GM23338 (cell line): ENCODE data around the gene KRT37. TPM values are rescaled to one million over a fixed set of nuclear protein-coding genes. Genes with fewer than 3 reads are reported as not detected.

Experiments used
- ATAC-seq: fragments of 200-7000 bp; cut with Tn5 transposase; 3 replicates; pipeline ENCODE4 v1.9.1; 2020
- DNase-seq: peaks from one replicate; pipeline ENCODE4 v3.0.0-alpha.2; 2015; ENCODE audit warnings: low spot score
- H2AFZ ChIP-seq: fragments of 200-600 bp; sonication (generic); 2 replicates; pipeline ENCODE4 v1.8.0; 2016; ENCODE audit warnings: antibody characterized with exemption, mild to moderate bottlenecking, moderate library complexity
- H3F3A ChIP-seq: fragments of 200-600 bp; sonication (generic); replicated peaks from 2 replicates; pipeline ENCODE4 v1.8.0; 2017; ENCODE audit warnings: antibody characterized with exemption, mixed run types, low read depth
- H3K27ac ChIP-seq: fragments of 200-600 bp; sonication (generic); 2 replicates; pipeline ENCODE4 v1.6.1; 2016; ENCODE audit warnings: low read depth
- H3K27me3 ChIP-seq: fragments of 200-600 bp; sonication (generic); 2 replicates; pipeline ENCODE4 v1.8.0; 2016; ENCODE audit warnings: mild to moderate bottlenecking, mixed run types, moderate library complexity; ENCODE audit not compliant: insufficient read depth
- H3K36me3 ChIP-seq: fragments of 200-600 bp; sonication (generic); 2 replicates; pipeline ENCODE4 v1.8.0; 2016; ENCODE audit warnings: mild to moderate bottlenecking; ENCODE audit not compliant: insufficient read depth
- H3K4me1 ChIP-seq: fragments of 200-600 bp; sonication (generic); 2 replicates; pipeline ENCODE4 v1.8.0; 2016; ENCODE audit warnings: mild to moderate bottlenecking, moderate library complexity; ENCODE audit not compliant: insufficient read depth
- H3K4me2 ChIP-seq: fragments of 200-600 bp; sonication (generic); 2 replicates; pipeline ENCODE4 v1.7.1; 2017; ENCODE audit warnings: mixed run types
- H3K4me3 ChIP-seq: fragments of 200-600 bp; sonication (generic); 2 replicates; pipeline ENCODE4 v1.6.1; 2016; ENCODE audit warnings: mixed run types
- H3K79me2 ChIP-seq: fragments of 200-600 bp; sonication (generic); replicated peaks from 2 replicates; pipeline ENCODE4 v1.8.0; 2017; ENCODE audit warnings: mild to moderate bottlenecking; ENCODE audit not compliant: insufficient read depth
- H3K9me2 ChIP-seq: fragments of 200-600 bp; sonication (generic); 2 replicates; pipeline ENCODE4 v1.8.0; 2017; ENCODE audit not compliant: insufficient read depth
- H4K20me1 ChIP-seq: fragments of 200-600 bp; sonication (generic); replicated peaks from 2 replicates; pipeline ENCODE4 v1.8.0; 2017; ENCODE audit warnings: mild to moderate bottlenecking; ENCODE audit not compliant: insufficient read depth
- H3K27ac Mint-ChIP-seq: 2 replicates; pipeline ENCODE4 v1.8.0; 2020; ENCODE audit warnings: inconsistent platforms, mild to moderate bottlenecking, moderate library complexity, mixed read lengths
- H3K27me3 Mint-ChIP-seq: 3 replicates; pipeline ENCODE4 v1.8.0; 2022; ENCODE audit warnings: low read depth, mild to moderate bottlenecking, moderate library complexity, mixed read lengths, inconsistent platforms; ENCODE audit not compliant: insufficient read depth, poor library complexity
- H3K36me3 Mint-ChIP-seq: 3 replicates; pipeline ENCODE4 v1.8.0; 2021; ENCODE audit warnings: low read depth, mild to moderate bottlenecking, inconsistent platforms, moderate library complexity, mixed read lengths
- H3K4me1 Mint-ChIP-seq: 3 replicates; pipeline ENCODE4 v1.8.0; 2020; ENCODE audit warnings: mild to moderate bottlenecking, inconsistent platforms, mixed read lengths
- H3K4me3 Mint-ChIP-seq: 3 replicates; pipeline ENCODE4 v1.8.0; 2021; ENCODE audit warnings: moderate library complexity, mild to moderate bottlenecking, inconsistent platforms, mixed read lengths
- H3K9me3 Mint-ChIP-seq: 3 replicates; pipeline ENCODE4 v1.8.0; 2020; ENCODE audit warnings: moderate library complexity, mild to moderate bottlenecking, inconsistent platforms, mixed read lengths
- CREB1 ChIP-seq: fragments of 250-450 bp; sonication (Bioruptor Pico); IDR thresholded peaks from 2 replicates; pipeline ENCODE4 v1.5.0; 2020; ENCODE audit warnings: low read depth, mild to moderate bottlenecking, moderate library complexity
- CTCF ChIP-seq, 2 experiments: fragments of 200-600 bp in 1 of 2; sonication (generic) in 1 of 2; conservative IDR thresholded peaks; 2 replicates each; pipeline versions ENCODE4 v1.5.1 to v1.6.1; 2016 to 2017; ENCODE audit warnings: antibody characterized with exemption in 2 of 2, low read depth in 2 of 2, mild to moderate bottlenecking in 2 of 2, moderate library complexity in 1 of 2
- POLR2AphosphoS5 ChIP-seq: IDR thresholded peaks from 2 replicates; pipeline ENCODE4 v1.6.1; 2016; ENCODE audit warnings: antibody characterized with exemption, low read depth
- STAT1 ChIP-seq: IDR thresholded peaks from one replicate; pipeline ENCODE4 v1.6.1; 2016; ENCODE audit warnings: antibody characterized with exemption; ENCODE audit not compliant: unreplicated experiment
- ZNF114 ChIP-seq: fragments of 250-450 bp; sonication (Bioruptor Pico); IDR thresholded peaks from 2 replicates; pipeline ENCODE4 v1.5.0; 2020; ENCODE audit warnings: mild to moderate bottlenecking, moderate library complexity
- ZNF462 ChIP-seq: fragments of 250-450 bp; sonication (Bioruptor Pico); IDR thresholded peaks from 2 replicates; pipeline ENCODE4 v1.5.0; 2020; ENCODE audit warnings: mild to moderate bottlenecking, moderate library complexity
- polyA plus RNA-seq: library from polyadenylated mRNA; unstranded; fragments of >200 nt; fragmentation: Nextera tagmentation; extraction: Ambion mirVana; gene quantifications from 2 replicates; pipeline ENCODE4 v1.2.1, GENCODE V29; 2016
- total RNA-seq: library from RNA; depleted of rRNA; stranded (reverse); fragments of >200 nt; shearing (Covaris generic); gene quantifications from 2 replicates; pipeline ENCODE4 v1.2.3, GENCODE V29; 2014
- TF ChIP-seq, protein P1 (sequence below): IDR thresholded peaks from 2 replicates; pipeline ENCODE4 v1.6.1; 2016; ENCODE audit warnings: antibody characterized with exemption
- TF ChIP-seq, protein P2 (sequence below): IDR thresholded peaks from one replicate; pipeline ENCODE4 v1.6.1; 2018; ENCODE audit warnings: antibody characterized with exemption; ENCODE audit not compliant: unreplicated experiment

KRT37 gene
- total and polyA plus RNA-seq, 2 experiments from 2014 or later: not detected

DNA sequence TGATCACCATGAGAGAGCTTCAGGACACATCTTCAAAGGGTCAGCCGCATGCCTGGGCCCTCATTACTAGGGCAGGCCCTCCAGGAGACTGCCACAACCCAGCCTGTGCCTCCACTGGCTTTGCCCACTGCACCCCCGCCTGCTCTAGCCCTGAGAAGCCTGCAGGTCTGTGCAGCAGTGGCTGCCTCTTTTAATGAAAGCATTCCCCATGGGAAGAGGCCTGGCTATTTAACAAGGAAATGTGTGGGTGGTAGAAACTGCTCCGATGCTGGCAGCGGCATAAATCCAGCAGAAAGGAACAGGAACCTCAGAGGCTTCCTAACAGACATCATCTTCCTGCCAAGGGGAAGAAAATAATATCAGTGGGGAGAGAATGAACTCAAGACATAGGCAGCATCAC is 43.2 kb upstream of the KRT37 start:
- Histone ChIP-seq H3K4me3 (no peak overlapping the region), H3F3A (no peaks in the 10 kb centered on the region), H3K4me1 (no peaks in the 10 kb centered on the region), H3K4me2 (no peak overlapping the region), H3K27me3 (no peaks in the 10 kb centered on the region), H2AFZ (no peak overlapping the region), H3K36me3 (no peaks in the 10 kb centered on the region), H3K27ac (no peak overlapping the region), H3K79me2 (no peaks in the 10 kb centered on the region), H3K9me2 (0 out of 2 replicates have a peak, but pooled peaks cover 7% of the 10 kb centered on the region), H4K20me1 (no peaks in the 10 kb centered on the region)
- ATAC-seq: no peak
- TF ChIP-seq STAT1: no peak
- TF ChIP-seq, protein P1, sequence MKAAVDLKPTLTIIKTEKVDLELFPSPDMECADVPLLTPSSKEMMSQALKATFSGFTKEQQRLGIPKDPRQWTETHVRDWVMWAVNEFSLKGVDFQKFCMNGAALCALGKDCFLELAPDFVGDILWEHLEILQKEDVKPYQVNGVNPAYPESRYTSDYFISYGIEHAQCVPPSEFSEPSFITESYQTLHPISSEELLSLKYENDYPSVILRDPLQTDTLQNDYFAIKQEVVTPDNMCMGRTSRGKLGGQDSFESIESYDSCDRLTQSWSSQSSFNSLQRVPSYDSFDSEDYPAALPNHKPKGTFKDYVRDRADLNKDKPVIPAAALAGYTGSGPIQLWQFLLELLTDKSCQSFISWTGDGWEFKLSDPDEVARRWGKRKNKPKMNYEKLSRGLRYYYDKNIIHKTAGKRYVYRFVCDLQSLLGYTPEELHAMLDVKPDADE: no peak
- Mint-ChIP-seq H3K36me3 (no peaks in the 10 kb centered on the region), H3K4me3 (no peak overlapping the region), H3K27me3 (peaks cover 4% of the 10 kb centered on the region), H3K4me1 (no peaks in the 10 kb centered on the region), H3K27ac (no peak overlapping the region), H3K9me3 (peaks cover 12% of the 10 kb centered on the region; the same call in 2 of the 3 replicates)
- no peak for DNase-seq

- no peaks in the 10 kb centered on the region for H3K4me1 Mint-ChIP-seq
- DNase-seq (no peak), ATAC-seq (no peak)
- Histone ChIP-seq H3K36me3 (no peaks in the 10 kb centered on the region), H3K79me2 (no peaks in the 10 kb centered on the region), H3K9me2 (0 out of 2 replicates have a peak, but pooled peaks cover 7% of the 10 kb centered on the region), H3K4me2 (no peak within 1 kb of the TSS), H3F3A (no peaks in the 10 kb centered on the region), H2AFZ (no peak within 1 kb of the TSS), H3K4me3 (no peak within 1 kb of the TSS), H3K4me1 (no peaks in the 10 kb centered on the region), H3K27ac (no peak within 1 kb of the TSS), H4K20me1 (no peaks in the 10 kb centered on the region), H3K27me3 (no peaks in the 10 kb centered on the region)
- peaks cover 5% of the 10 kb centered on the region for H3K27me3 Mint-ChIP-seq
- H3K36me3 Mint-ChIP-seq: no peaks in the 10 kb centered on the region
- TF ChIP-seq, protein P2, sequence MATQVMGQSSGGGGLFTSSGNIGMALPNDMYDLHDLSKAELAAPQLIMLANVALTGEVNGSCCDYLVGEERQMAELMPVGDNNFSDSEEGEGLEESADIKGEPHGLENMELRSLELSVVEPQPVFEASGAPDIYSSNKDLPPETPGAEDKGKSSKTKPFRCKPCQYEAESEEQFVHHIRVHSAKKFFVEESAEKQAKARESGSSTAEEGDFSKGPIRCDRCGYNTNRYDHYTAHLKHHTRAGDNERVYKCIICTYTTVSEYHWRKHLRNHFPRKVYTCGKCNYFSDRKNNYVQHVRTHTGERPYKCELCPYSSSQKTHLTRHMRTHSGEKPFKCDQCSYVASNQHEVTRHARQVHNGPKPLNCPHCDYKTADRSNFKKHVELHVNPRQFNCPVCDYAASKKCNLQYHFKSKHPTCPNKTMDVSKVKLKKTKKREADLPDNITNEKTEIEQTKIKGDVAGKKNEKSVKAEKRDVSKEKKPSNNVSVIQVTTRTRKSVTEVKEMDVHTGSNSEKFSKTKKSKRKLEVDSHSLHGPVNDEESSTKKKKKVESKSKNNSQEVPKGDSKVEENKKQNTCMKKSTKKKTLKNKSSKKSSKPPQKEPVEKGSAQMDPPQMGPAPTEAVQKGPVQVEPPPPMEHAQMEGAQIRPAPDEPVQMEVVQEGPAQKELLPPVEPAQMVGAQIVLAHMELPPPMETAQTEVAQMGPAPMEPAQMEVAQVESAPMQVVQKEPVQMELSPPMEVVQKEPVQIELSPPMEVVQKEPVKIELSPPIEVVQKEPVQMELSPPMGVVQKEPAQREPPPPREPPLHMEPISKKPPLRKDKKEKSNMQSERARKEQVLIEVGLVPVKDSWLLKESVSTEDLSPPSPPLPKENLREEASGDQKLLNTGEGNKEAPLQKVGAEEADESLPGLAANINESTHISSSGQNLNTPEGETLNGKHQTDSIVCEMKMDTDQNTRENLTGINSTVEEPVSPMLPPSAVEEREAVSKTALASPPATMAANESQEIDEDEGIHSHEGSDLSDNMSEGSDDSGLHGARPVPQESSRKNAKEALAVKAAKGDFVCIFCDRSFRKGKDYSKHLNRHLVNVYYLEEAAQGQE: no peak
- TF ChIP-seq POLR2AphosphoS5 (no peak), CTCF (conservative IDR thresholded peaks at IDR 0.05; ENCODE audit: low read depth in 2 of 2) (no peak), ZNF114 (CRISPR knock-in tag) (no peak), ZNF462 (CRISPR knock-in tag) (no peak), CREB1 (no peak)
- TF ChIP-seq, protein P1: no peak
- H3K27ac Mint-ChIP-seq: no peak within 1 kb of the TSS
- no peak within 1 kb of the TSS for H3K4me3 Mint-ChIP-seq
- H3K9me3 Mint-ChIP-seq: peaks cover 12% of the 10 kb centered on the region; the same call in 2 of the 3 replicates
Observed at GRCh38 chr17:41466988-41467387, 42.6 kb upstream of the KRT37 start, which contains the start of gene KRT32. KRT32 (minus strand) TSS chr17:41467386; CDS start chr17:41467325, 61 bp downstream.
